HTERT RPE-1 (cell line): ENCODE results near the gene SP100.
"Not testable (repeated sequence)": the region's sequence is repeated elsewhere in the genome, so short reads cannot be mapped to it uniquely, and the experiment has no call there.

Source experiments
- in situ Hi-C: fragments of 300-500 bp; cut with MboI; formaldehyde crosslinking; loops from 4 replicates; pipeline ENCODE4 v1.14.3; 2020; ENCODE audit warnings: low sequenced_read_pairs

The SP100 gene

DNA sequence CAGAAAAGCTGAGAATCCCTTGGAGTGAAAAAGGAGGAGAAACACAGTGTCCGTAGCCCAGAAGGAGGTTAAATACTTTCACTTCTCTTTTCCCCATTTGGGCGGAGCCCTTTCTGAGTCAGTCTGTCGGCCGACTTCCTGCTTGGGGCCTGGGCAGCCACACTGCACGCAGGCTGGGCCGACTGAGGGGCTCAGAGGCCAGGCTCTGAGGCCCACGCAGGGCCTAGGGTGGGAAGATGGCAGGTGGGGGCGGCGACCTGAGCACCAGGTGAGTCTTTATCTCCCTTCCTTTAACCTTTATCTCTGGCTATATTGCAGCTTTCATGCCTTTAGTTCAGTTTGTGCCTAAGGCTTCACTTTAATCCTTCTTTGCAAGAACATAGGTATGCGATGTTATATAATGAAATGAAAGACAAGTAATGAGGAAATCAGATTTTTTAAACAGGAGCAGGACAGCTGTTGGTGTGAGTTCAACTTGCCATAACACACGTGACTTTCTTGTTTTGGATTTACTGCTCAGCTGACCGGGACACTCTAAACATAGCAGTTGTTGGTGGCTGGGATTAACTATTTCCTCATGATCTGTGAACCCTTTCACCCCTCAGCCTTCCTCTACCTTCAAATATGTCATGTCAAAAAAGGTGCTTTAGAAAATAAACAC lies at the start of gene SP100:
TSS of gene SP100 (plus strand) at position 141 of the 661 bp plus-strand sequence. CDS start at position 237, 96 bp downstream.
- in situ Hi-C loops, result no loop called here

DNA sequence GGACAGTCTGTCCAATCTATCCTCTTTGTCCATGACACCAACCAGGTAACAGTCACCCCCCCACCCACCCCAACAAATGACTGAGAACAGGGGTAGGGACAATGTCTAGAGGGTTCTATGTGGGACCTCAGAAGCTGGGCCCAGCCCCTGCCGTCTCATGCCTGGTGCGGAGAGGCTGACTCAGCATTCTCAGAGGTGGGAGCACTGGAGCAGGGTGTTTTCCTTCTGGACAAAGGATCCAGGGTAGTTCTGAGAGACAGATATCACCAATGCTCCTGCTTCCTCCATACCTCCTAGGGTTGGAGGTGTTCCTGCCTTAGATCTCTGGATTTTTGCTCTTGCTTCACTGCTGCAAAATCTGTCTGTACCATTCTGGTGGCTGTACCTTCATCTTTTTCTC lies 33.9 kb upstream of the SP100 start:
- in situ Hi-C loops, result no loop called here

- in situ Hi-C loops, result no loop called here
Observed at GRCh38 chr2:230383453-230383852, 32.5 kb upstream of the SP100 start.

- in situ Hi-C loops, result no loop called here
Observed at GRCh38 chr2:230384986-230385385, 31.0 kb upstream of the SP100 start.

GRCh38 chr2:230394301-230394700 lies 21.7 kb upstream of the SP100 start:
- in situ Hi-C loops, result no loop called here

GRCh38 chr2:230398698-230399097 lies 17.3 kb upstream of the SP100 start:
- in situ Hi-C loops, result not testable (repeated sequence)

DNA sequence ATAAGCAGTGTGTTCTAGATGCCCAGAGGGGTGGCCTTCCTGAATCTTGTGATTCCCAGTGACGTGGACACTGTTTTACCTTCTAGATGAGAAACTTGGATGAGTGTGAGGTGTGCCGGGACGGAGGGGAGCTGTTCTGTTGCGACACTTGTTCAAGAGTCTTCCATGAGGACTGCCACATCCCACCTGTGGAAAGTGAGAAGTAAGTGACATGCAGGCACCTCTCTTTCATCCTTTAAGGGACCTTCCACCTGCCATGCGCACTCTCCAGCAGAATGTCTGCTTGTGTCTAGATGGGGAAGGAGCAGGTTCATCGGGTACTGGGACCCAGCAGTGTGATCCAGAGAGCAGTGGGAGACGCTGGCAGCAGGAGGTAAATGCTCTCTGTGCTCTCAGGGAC lies 16.0 kb upstream of the SP100 start:
- in situ Hi-C loops, result no loop called here

GRCh38 chr2:230400454-230400853 lies 15.5 kb upstream of the SP100 start:
- in situ Hi-C loops, result no loop called here

- in situ Hi-C loops, result not testable (repeated sequence)
Observed at GRCh38 chr2:230401026-230401425, 15.0 kb upstream of the SP100 start.

GRCh38 chr2:230403746-230404145 lies 12.3 kb upstream of the SP100 start:
- in situ Hi-C loops, result no loop called here

DNA sequence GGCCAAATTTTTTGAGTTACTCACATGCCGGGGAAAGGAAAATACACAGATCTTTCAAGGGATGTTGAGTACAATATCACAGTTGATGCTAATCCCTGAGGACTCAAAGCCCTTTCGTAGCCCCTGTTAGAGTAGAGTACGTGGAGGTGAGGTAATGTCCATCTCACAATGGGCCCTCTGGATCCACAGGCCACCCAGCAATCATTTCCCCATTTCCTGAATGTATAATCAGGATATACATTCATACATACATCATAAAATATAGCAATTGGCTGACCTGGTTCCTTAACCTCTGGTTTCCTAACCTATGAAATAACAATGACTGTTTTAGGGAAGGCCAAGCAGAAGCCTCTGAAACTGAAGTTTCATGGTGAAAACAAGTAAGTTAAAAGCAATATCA lies 10.2 kb upstream of the SP100 start:
- in situ Hi-C loops, result no loop called here

- in situ Hi-C loops, result no loop called here
Observed at GRCh38 chr2:230408244-230408842, 7.7 kb upstream of the SP100 start.

DNA sequence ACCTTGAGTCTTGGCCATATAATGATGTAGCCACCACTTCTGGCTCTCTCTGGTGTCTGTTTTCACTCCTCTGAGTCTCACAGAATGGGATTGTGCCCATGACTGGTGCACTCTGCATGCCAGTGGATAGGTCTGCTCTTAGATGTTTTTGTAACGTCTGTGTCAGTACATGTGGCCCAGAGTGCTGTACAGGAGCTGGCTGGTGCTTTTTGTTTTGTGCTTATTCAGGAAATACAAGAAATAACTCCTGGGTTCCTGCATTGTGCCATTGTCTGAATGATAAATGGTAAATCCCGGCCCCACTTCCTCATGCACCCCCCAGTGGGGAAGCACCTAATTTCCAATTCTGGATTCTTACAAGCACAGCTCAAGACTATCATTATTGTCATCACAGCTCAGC lies 6.7 kb upstream of the SP100 start:
- in situ Hi-C loops, result not testable (repeated sequence)

DNA sequence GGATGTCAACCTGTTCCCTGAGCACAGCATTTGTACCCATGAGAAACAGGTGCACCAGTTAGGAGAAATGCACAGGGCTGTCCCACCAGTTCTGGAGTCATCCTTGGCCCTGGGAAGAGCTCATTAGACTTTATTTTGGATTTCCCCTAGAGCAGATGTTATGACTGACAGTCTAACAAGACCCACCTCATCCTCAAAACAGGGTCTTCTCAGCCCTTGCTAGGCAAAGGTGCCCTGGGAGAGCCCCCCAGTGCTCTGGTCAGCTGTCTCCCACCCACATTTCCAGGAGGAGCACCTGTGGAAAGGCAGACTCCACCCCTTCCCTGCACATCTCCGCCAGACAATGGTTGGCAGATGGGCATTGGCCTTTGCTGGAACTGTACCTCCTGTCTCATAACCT lies 5.7 kb upstream of the SP100 start:
- in situ Hi-C loops, result no loop called here

GRCh38 chr2:230410861-230411569 lies 5.0 kb upstream of the SP100 start:
- in situ Hi-C loops, result no loop called here

GRCh38 chr2:230411570-230412370 lies 4.2 kb upstream of the SP100 start:
- in situ Hi-C loops, result no loop called here

- in situ Hi-C loops, result no loop called here
Observed at GRCh38 chr2:230412371-230412711, 3.7 kb upstream of the SP100 start.

GRCh38 chr2:230412846-230413245 lies 3.2 kb upstream of the SP100 start:
- in situ Hi-C loops, result no loop called here

GRCh38 chr2:230413479-230413878 lies 2.5 kb upstream of the SP100 start:
- in situ Hi-C loops, result no loop called here

- in situ Hi-C loops, result no loop called here
Observed at GRCh38 chr2:230414302-230414701, 1.7 kb upstream of the SP100 start.

GRCh38 chr2:230417436-230417835 lies 1.4 kb downstream of the SP100 start:
- in situ Hi-C loops, result no loop called here
